HepG2 (cell line): Measurements from ENCODE around the gene TMTC2. TPM values are rescaled to one million over a fixed set of nuclear protein-coding genes. Genes with fewer than 3 reads are reported as not detected.

Experiments used
- ATAC-seq: fragments of 200-7000 bp; cut with Tn5 transposase; 3 replicates; pipeline ENCODE4 v1.9.1; 2020; ENCODE audit warnings: mild to moderate bottlenecking, moderate library complexity
- BruUV-seq: library from RNA; stranded (reverse); fragments of 400-500 nt; replicated peaks from 2 replicates; lab custom pipeline; 2021; lab: Mats Ljungman, UMichigan
- CTCF ChIA-PET: fragments of 300-600 bp; formaldehyde crosslinking; extraction: SDS; loops from one replicate; lab custom pipeline; 2021; ENCODE audit warnings: low total read pairs, inconsistent platforms, low intra/inter-chr PET ratio; lab: Yijun Ruan, JAX
- POLR2A ChIA-PET: fragments of 350-600 bp; sonication (Branson Sonifier 250); formaldehyde crosslinking; loops from one replicate; lab custom pipeline; 2020; ENCODE audit warnings: antibody characterized with exemption, inconsistent platforms; lab: Yijun Ruan, JAX
- DNase-seq: peaks from one replicate; pipeline ENCODE4 v3.0.0-alpha.2; 2015; ENCODE audit warnings: low spot score
- FAIRE-seq: peaks from 3 replicates; lab custom pipeline; 2011; peaks lifted over from hg19 to GRCh38; lab: Jason Lieb, UNC
- H2AFZ ChIP-seq: one replicate; pipeline ENCODE4 v1.6.1; 2011; ENCODE audit warnings: low read length, inconsistent platforms
- H3K27ac ChIP-seq: fragments of 300-600 bp; 3 replicates; pipeline ENCODE4 v1.8.0; 2011; ENCODE audit warnings: mixed run types, mild to moderate bottlenecking, mixed read lengths, low read length, inconsistent platforms; ENCODE audit not compliant: insufficient read depth; ENCODE audit errors: extremely low read length
- H3K27me3 ChIP-seq, 2 experiments: fragments of 200-600 bp in 1 of 2; 2 replicates in 1 of 2; 3 replicates in 1 of 2; pipeline versions ENCODE4 v1.6.0 to v1.8.0; 2011; ENCODE audit warnings: low read length in 2 of 2, mild to moderate bottlenecking in 2 of 2, moderate library complexity in 2 of 2, inconsistent platforms in 1 of 2; ENCODE audit not compliant: insufficient read depth in 2 of 2, control insufficient read depth in 1 of 2
- H3K36me3 ChIP-seq, 2 experiments: fragments of 200-600 bp in 1 of 2; replicated peaks in 1 of 2; 2 replicates in 1 of 2; 3 replicates in 1 of 2; pipeline versions ENCODE4 v1.5.1 to v1.8.0; 2011; ENCODE audit warnings: low read length in 2 of 2, inconsistent platforms in 1 of 2; ENCODE audit not compliant: insufficient read depth in 2 of 2, control insufficient read depth in 1 of 2
- H3K4me1 ChIP-seq: 2 replicates; pipeline ENCODE4 v1.5.1; 2012; ENCODE audit warnings: low read length, inconsistent platforms; ENCODE audit not compliant: insufficient read depth
- H3K4me2 ChIP-seq: 2 replicates; pipeline ENCODE4 v1.6.0; 2011; ENCODE audit warnings: low read depth, low read length, inconsistent platforms
- H3K4me3 ChIP-seq, 3 experiments: fragments of 200-600 bp in 1 of 3; sonication (generic), shearing (Covaris generic) in 1 of 3; replicated peaks in 1 of 3; 2 replicates each; pipeline ENCODE4 v1.5.1; 2011 to 2016; ENCODE audit warnings: low read length in 3 of 3, inconsistent platforms in 2 of 3, low read depth in 2 of 3, mild to moderate bottlenecking in 2 of 3, control low read depth in 1 of 3, mixed read lengths in 1 of 3; ENCODE audit not compliant: insufficient read depth in 1 of 3
- H3K79me2 ChIP-seq: one replicate; pipeline ENCODE4 v1.6.1; 2011; ENCODE audit warnings: low read length, inconsistent platforms; ENCODE audit not compliant: insufficient read depth
- H3K9ac ChIP-seq: 2 replicates; pipeline ENCODE4 v1.6.0; 2011; ENCODE audit warnings: mild to moderate bottlenecking, low read depth, low read length, inconsistent platforms; ENCODE audit not compliant: insufficient read depth
- H3K9me3 ChIP-seq: 2 replicates; pipeline ENCODE4 v1.5.1; 2012; ENCODE audit warnings: mild to moderate bottlenecking, low read length
- H4K20me1 ChIP-seq: 2 replicates; pipeline ENCODE4 v1.6.0; 2011; ENCODE audit warnings: inconsistent platforms, mild to moderate bottlenecking, low read length, moderate library complexity; ENCODE audit not compliant: insufficient read depth
- GABPB1 ChIP-seq: IDR thresholded peaks from 2 replicates; pipeline ENCODE4 v1.6.1; 2016; ENCODE audit warnings: mild to moderate bottlenecking, missing genetic modification reagents, moderate library complexity, missing compliant biosample characterization
- HDAC6 ChIP-seq: fragments of 200-600 bp; sonication (generic); IDR thresholded peaks from 2 replicates; pipeline ENCODE4 v1.7.0; 2017; ENCODE audit warnings: mild to moderate bottlenecking, antibody characterized with exemption, low read length, low read depth
- HOXA7 ChIP-seq: sonication (generic); formaldehyde crosslinking; IDR thresholded peaks from 2 replicates; pipeline ENCODE4 v1.8.1; 2022; ENCODE audit warnings: mild to moderate bottlenecking, missing genetic modification reagents, moderate library complexity
- MED1 ChIP-seq: sonication (generic); formaldehyde crosslinking; IDR thresholded peaks from 2 replicates; pipeline ENCODE4 v1.4.0; 2020; ENCODE audit warnings: missing genetic modification reagents
- PHF5A ChIP-seq: IDR thresholded peaks from one replicate; pipeline ENCODE4 v1.6.1; 2018; ENCODE audit warnings: low read depth, missing genetic modification reagents; ENCODE audit not compliant: unreplicated experiment
- SIN3B ChIP-seq: fragments of 150-350 bp; IDR thresholded peaks from 2 replicates; pipeline ENCODE4 v1.6.1; 2014; ENCODE audit warnings: low read length
- SKI ChIP-seq: fragments of 450-650 bp; IDR thresholded peaks from one replicate; pipeline ENCODE4 v1.6.1; 2018; ENCODE audit warnings: mild to moderate bottlenecking; ENCODE audit not compliant: partially characterized antibody
- SNAPC2 ChIP-seq: sonication (generic); formaldehyde crosslinking; IDR thresholded peaks from 2 replicates; pipeline ENCODE4 v1.8.1; 2022; ENCODE audit warnings: mild to moderate bottlenecking, missing genetic modification reagents
- ZC3H4 ChIP-seq: sonication (generic); formaldehyde crosslinking; IDR thresholded peaks from 2 replicates; pipeline ENCODE4 v1.4.0; 2020; ENCODE audit warnings: missing genetic modification reagents, borderline replicate concordance
- ZNF12 ChIP-seq: sonication (generic); formaldehyde crosslinking; IDR thresholded peaks from 2 replicates; pipeline ENCODE4 v1.5.0; 2020; ENCODE audit warnings: missing genetic modification reagents
- ZNF792 ChIP-seq: IDR thresholded peaks from 2 replicates; pipeline ENCODE4 v1.6.1; 2016
- WGBS: methylation state at CpG from one replicate; pipeline ENCODE4 v1.1.6; 2017; ENCODE audit warnings: low lambda C conversion rate; 5-methylcytosine and 5-hydroxymethylcytosine counted together
- in situ Hi-C: cut with HindIII; loops from 2 replicates; pipeline ENCODE4 v1.10.0; 2017; ENCODE audit warnings: low pct_unique_long_range_greater_than_20kb; ENCODE audit not compliant: extremely low pct_ligation_motif_present
- intact Hi-C: fragments of 100-400 bp; cut with micrococcal nuclease; formaldehyde crosslinking; loops from one replicate; pipeline ENCODE4 v1.10.0; 2022; ENCODE audit not compliant: unreplicated experiment
- polyA plus RNA-seq, 8 experiments: library from polyadenylated mRNA; depleted of rRNA in 3 of 8; stranded (reverse) in 7 of 8; unstranded in 1 of 8; fragments of >200 nt; fragmentation: Illumina TruSeq in 4 of 8; extraction: Trizol in 4 of 8; gene quantifications; 2 replicates each; pipeline versions ENCODE4 v1.2.1 to v1.2.3, GENCODE V29; 2011 to 2016; ENCODE audit warnings: low read depth in 4 of 8, missing spikeins in 1 of 8, mixed read lengths in 1 of 8; ENCODE audit not compliant: insufficient read depth in 1 of 8
- total RNA-seq, 5 experiments: library from RNA; depleted of rRNA; stranded (reverse); fragments of >200 nt; fragmentation: Illumina TruSeq; extraction: Trizol; gene quantifications; 2 replicates each; pipeline ENCODE4 v1.2.3, GENCODE V29; 2016; ENCODE audit warnings: low read depth in 1 of 5
- TF ChIP-seq, protein P1 (sequence below): sonication (generic); formaldehyde crosslinking; IDR thresholded peaks from 2 replicates; pipeline ENCODE4 v1.8.1; 2023; ENCODE audit warnings: missing genetic modification reagents, mild to moderate bottlenecking, borderline replicate concordance
- TF ChIP-seq, protein P2 (sequence below): IDR thresholded peaks from 2 replicates; pipeline ENCODE4 v1.6.1; 2016
- TF ChIP-seq, protein P3 (sequence below): sonication (generic); formaldehyde crosslinking; IDR thresholded peaks from 2 replicates; pipeline ENCODE4 v1.8.1; 2022; ENCODE audit warnings: low read depth, mild to moderate bottlenecking, missing genetic modification reagents

Gene TMTC2
- total and polyA plus RNA-seq, 2 of the 13 experiments (the other 11 are each of a cell fraction or from before 2014, with no cell fraction given), result 0.55 to 0.63 TPM

DNA sequence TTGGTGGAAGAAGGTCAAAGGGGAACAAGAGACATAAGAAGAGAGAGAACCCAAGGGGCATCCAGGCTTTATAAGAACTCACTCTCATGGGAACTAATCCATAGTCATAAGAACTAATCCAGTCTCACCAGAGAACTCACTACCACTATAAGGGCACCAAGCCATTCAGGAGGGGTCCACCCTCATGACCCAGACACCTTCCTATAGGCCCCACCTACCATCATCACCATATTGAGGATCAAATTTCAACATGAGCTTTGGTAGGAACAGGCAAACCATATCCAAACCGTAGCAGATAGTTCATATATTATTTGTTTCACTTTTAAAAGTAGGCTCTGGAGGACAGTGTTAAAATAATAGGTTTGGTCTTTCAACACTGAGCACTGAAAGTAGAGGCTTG, 350.1 kb downstream of the TMTC2 start:
- Histone ChIP-seq H3K27me3 (no peaks in the 10 kb centered on the region), H3K4me3 (no peak overlapping the region), H3K9ac (no peak overlapping the region), H3K79me2 (no peaks in the 10 kb centered on the region), H3K4me2 (no peak overlapping the region), H4K20me1 (no peaks in the 10 kb centered on the region), H3K4me1 (no peaks in the 10 kb centered on the region), H2AFZ (no peak overlapping the region), H3K36me3 (no peaks in the 10 kb centered on the region), H3K27ac (no peak overlapping the region), H3K9me3 (no peaks in the 10 kb centered on the region)
- CTCF ChIA-PET, result no interaction called here
- no peak for DNase-seq
- POLR2A ChIA-PET, result no interaction called here
- TF ChIP-seq GABPB1 (CRISPR knock-in tag) (no peak), SIN3B (no peak), ZC3H4 (no peak), ZNF12 (CRISPR knock-in tag) (no peak), HOXA7 (no peak), SKI (no peak), ZNF792 (CRISPR knock-in tag) (no peak), HDAC6 (no peak), SNAPC2 (CRISPR knock-in tag) (no peak), MED1 (no peak), PHF5A (CRISPR knock-in tag) (no peak)
- TF ChIP-seq, protein P1, sequence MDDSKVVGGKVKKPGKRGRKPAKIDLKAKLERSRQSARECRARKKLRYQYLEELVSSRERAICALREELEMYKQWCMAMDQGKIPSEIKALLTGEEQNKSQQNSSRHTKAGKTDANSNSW, result no peak
- TF ChIP-seq, protein P2, sequence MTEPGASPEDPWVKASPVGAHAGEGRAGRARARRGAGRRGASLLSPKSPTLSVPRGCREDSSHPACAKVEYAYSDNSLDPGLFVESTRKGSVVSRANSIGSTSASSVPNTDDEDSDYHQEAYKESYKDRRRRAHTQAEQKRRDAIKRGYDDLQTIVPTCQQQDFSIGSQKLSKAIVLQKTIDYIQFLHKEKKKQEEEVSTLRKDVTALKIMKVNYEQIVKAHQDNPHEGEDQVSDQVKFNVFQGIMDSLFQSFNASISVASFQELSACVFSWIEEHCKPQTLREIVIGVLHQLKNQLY, result no peak
- TF ChIP-seq, protein P3, sequence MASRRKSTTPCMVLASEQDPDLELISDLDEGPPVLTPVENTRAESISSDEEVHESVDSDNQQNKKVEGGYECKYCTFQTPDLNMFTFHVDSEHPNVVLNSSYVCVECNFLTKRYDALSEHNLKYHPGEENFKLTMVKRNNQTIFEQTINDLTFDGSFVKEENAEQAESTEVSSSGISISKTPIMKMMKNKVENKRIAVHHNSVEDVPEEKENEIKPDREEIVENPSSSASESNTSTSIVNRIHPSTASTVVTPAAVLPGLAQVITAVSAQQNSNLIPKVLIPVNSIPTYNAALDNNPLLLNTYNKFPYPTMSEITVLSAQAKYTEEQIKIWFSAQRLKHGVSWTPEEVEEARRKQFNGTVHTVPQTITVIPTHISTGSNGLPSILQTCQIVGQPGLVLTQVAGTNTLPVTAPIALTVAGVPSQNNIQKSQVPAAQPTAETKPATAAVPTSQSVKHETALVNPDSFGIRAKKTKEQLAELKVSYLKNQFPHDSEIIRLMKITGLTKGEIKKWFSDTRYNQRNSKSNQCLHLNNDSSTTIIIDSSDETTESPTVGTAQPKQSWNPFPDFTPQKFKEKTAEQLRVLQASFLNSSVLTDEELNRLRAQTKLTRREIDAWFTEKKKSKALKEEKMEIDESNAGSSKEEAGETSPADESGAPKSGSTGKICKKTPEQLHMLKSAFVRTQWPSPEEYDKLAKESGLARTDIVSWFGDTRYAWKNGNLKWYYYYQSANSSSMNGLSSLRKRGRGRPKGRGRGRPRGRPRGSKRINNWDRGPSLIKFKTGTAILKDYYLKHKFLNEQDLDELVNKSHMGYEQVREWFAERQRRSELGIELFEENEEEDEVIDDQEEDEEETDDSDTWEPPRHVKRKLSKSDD, result no peak
- BruUV-seq, result no TSS peak
- intact Hi-C loops, result no loop called here
- no peak for ATAC-seq
- in situ Hi-C loops, result no loop called here
- FAIRE-seq, result no peak
- 0% methylated on average over 1 of the region's 1 CpG for WGBS
